H1 (cell line): ENCODE measurements around the gene C16orf46. TPM values are rescaled to one million over a fixed set of nuclear protein-coding genes. Genes with fewer than 3 reads are reported as not detected.

Experiments used
- CTCF ChIA-PET: fragments of 300-600 bp; sonication (Branson Sonifier 250); formaldehyde crosslinking; loops from one replicate; lab custom pipeline; 2021; ENCODE audit not compliant: partially characterized antibody; lab: Charles Lee
- POLR2A ChIA-PET: fragments of 300-600 bp; sonication (Branson Sonifier 250); formaldehyde crosslinking; loops from one replicate; lab custom pipeline; 2021; ENCODE audit warnings: inconsistent platforms; ENCODE audit not compliant: partially characterized antibody; lab: Charles Lee
- DNase-seq, 2 experiments: peaks; one replicate each; pipeline versions ENCODE4 v3.0.0 to v3.0.0-alpha.2; 2010 to 2022; ENCODE audit warnings: low spot score in 2 of 2, low read depth in 1 of 2, mixed read lengths in 1 of 2
- FAIRE-seq: peaks from 2 replicates; lab custom pipeline; 2011; peaks lifted over from hg19 to GRCh38; lab: Jason Lieb, UNC
- H2AFZ ChIP-seq: 2 replicates; pipeline ENCODE4 v1.8.1; 2012; ENCODE audit warnings: low read length, inconsistent platforms
- H2AK5ac ChIP-seq: 2 replicates; pipeline ENCODE4 v1.6.1; 2013; ENCODE audit warnings: low read depth, low read length
- H2BK120ac ChIP-seq: replicated peaks from 2 replicates; pipeline ENCODE3; 2013; ENCODE audit warnings: low read depth, low read length, inconsistent platforms
- H2BK12ac ChIP-seq: 2 replicates; pipeline ENCODE4 v1.6.1; 2013; ENCODE audit warnings: low read depth, low read length
- H2BK15ac ChIP-seq: 2 replicates; pipeline ENCODE4 v1.6.1; 2013; ENCODE audit warnings: low read length
- H2BK20ac ChIP-seq: 2 replicates; pipeline ENCODE4 v1.6.1; 2013; ENCODE audit warnings: low read length
- H2BK5ac ChIP-seq: 2 replicates; pipeline ENCODE4 v1.6.1; 2013; ENCODE audit warnings: low read depth, low read length
- H3K14ac ChIP-seq: 2 replicates; pipeline ENCODE4 v1.6.1; 2013; ENCODE audit warnings: inconsistent platforms; ENCODE audit not compliant: insufficient read length
- H3K18ac ChIP-seq: 2 replicates; pipeline ENCODE4 v1.6.1; 2013; ENCODE audit warnings: low read length; ENCODE audit errors: extremely low read depth
- H3K23ac ChIP-seq: 2 replicates; pipeline ENCODE4 v1.6.1; 2013; ENCODE audit warnings: inconsistent platforms; ENCODE audit not compliant: insufficient read length
- H3K23me2 ChIP-seq: 2 replicates; pipeline ENCODE4 v1.6.1; 2013; ENCODE audit warnings: low read depth, low read length
- H3K27ac ChIP-seq: 2 replicates; pipeline ENCODE4 v1.6.1; 2011; ENCODE audit warnings: low read depth, low read length, inconsistent platforms
- H3K27me3 ChIP-seq, 4 experiments: replicated peaks in 1 of 4; 1 replicate in 1 of 4; 2 replicates in 3 of 4; pipeline versions ENCODE4 v1.6.1 to v1.8.1; 2011 to 2013; ENCODE audit warnings: low read length in 3 of 4, mild to moderate bottlenecking in 3 of 4, inconsistent platforms in 2 of 4, mixed read lengths in 2 of 4, moderate library complexity in 1 of 4; ENCODE audit not compliant: control insufficient read depth in 3 of 4, insufficient read depth in 3 of 4; ENCODE audit errors: extremely low read depth in 1 of 4
- H3K36me3 ChIP-seq, 4 experiments: 2 replicates each; pipeline versions ENCODE4 v1.6.1 to v1.8.1; 2011 to 2013; ENCODE audit warnings: mild to moderate bottlenecking in 4 of 4, low read length in 3 of 4, moderate library complexity in 2 of 4, control low read depth in 1 of 4, inconsistent platforms in 1 of 4; ENCODE audit not compliant: insufficient read depth in 4 of 4, control insufficient read depth in 2 of 4
- H3K4ac ChIP-seq: replicated peaks from 2 replicates; pipeline ENCODE3; 2013; ENCODE audit warnings: low read length, low read depth, mixed read lengths, inconsistent platforms; ENCODE audit not compliant: insufficient read length
- H3K4me1 ChIP-seq, 4 experiments: replicated peaks in 1 of 4; 1 replicate in 1 of 4; 2 replicates in 3 of 4; pipeline versions ENCODE4 v1.6.1 to v1.8.1; 2011 to 2013; ENCODE audit warnings: low read length in 3 of 4, inconsistent platforms in 2 of 4, mixed read lengths in 1 of 4; ENCODE audit not compliant: insufficient read depth in 4 of 4, control insufficient read depth in 3 of 4
- H3K4me2 ChIP-seq, 2 experiments: 2 replicates each; pipeline versions ENCODE4 v1.6.1 to v1.8.1; 2011 to 2013; ENCODE audit warnings: low read depth in 2 of 2, low read length in 2 of 2, control low read depth in 1 of 2, inconsistent platforms in 1 of 2, mild to moderate bottlenecking in 1 of 2; ENCODE audit not compliant: insufficient read depth in 1 of 2
- H3K4me3 ChIP-seq, 4 experiments: fragments of 200-600, 300-600 bp in 1 of 4; sonication (generic), shearing (Covaris generic), sonication (Bioruptor Twin) in 1 of 4; 2 replicates each; pipeline versions ENCODE4 v1.5.1 to v1.8.1; 2011 to 2016; ENCODE audit warnings: low read length in 4 of 4, low read depth in 3 of 4, control low read depth in 2 of 4, inconsistent platforms in 2 of 4, mild to moderate bottlenecking in 2 of 4, mixed read lengths in 1 of 4, moderate library complexity in 1 of 4; ENCODE audit not compliant: insufficient read depth in 2 of 4; ENCODE audit errors: extremely low read depth in 1 of 4
- H3K56ac ChIP-seq: replicated peaks from 2 replicates; pipeline ENCODE3; 2013; ENCODE audit warnings: low read depth, mild to moderate bottlenecking, mixed read lengths, low read length, inconsistent platforms; ENCODE audit not compliant: insufficient read length
- H3K79me1 ChIP-seq: 2 replicates; pipeline ENCODE4 v1.6.1; 2013; ENCODE audit warnings: low read depth, low read length, control low read depth
- H3K79me2 ChIP-seq, 2 experiments: 2 replicates each; pipeline versions ENCODE4 v1.6.1 to v1.8.1; 2012 to 2013; ENCODE audit warnings: low read length in 2 of 2, mild to moderate bottlenecking in 2 of 2, inconsistent platforms in 1 of 2; ENCODE audit not compliant: insufficient read depth in 2 of 2, control insufficient read depth in 1 of 2
- H3K9ac ChIP-seq, 4 experiments: replicated peaks in 1 of 4; 1 replicate in 1 of 4; 2 replicates in 3 of 4; pipeline versions ENCODE4 v1.6.1 to v1.8.1; 2011 to 2013; ENCODE audit warnings: low read depth in 3 of 4, low read length in 3 of 4, control low read depth in 2 of 4, mild to moderate bottlenecking in 2 of 4, moderate library complexity in 2 of 4, inconsistent platforms in 1 of 4; ENCODE audit errors: extremely low read depth in 1 of 4
- H3K9me3 ChIP-seq, 2 experiments: 2 replicates each; pipeline versions ENCODE4 v1.6.1 to v1.8.1; 2012 to 2013; ENCODE audit warnings: mild to moderate bottlenecking in 2 of 2, moderate library complexity in 2 of 2, control low read depth in 1 of 2, inconsistent platforms in 1 of 2, low read depth in 1 of 2, low read length in 1 of 2, mixed read lengths in 1 of 2; ENCODE audit not compliant: insufficient read depth in 2 of 2
- H4K20me1 ChIP-seq, 2 experiments: replicated peaks in 1 of 2; 2 replicates each; pipeline versions ENCODE3 to v1.8.1; 2011 to 2013; ENCODE audit warnings: inconsistent platforms in 2 of 2, low read length in 2 of 2, mild to moderate bottlenecking in 1 of 2; ENCODE audit not compliant: insufficient read depth in 2 of 2, control insufficient read depth in 1 of 2
- H4K5ac ChIP-seq: 2 replicates; pipeline ENCODE4 v1.6.1; 2013; ENCODE audit warnings: low read length, low read depth, mixed read lengths, inconsistent platforms; ENCODE audit not compliant: insufficient read length
- H4K8ac ChIP-seq: 2 replicates; pipeline ENCODE4 v1.8.0; 2013; ENCODE audit warnings: mild to moderate bottlenecking, moderate library complexity, low read length, inconsistent platforms; ENCODE audit not compliant: insufficient read depth; ENCODE audit errors: extremely low read depth
- H4K91ac ChIP-seq: replicated peaks from 2 replicates; pipeline ENCODE3; 2013; ENCODE audit warnings: low read length, mixed read lengths, inconsistent platforms; ENCODE audit not compliant: insufficient read length
- ASH2L ChIP-seq: fragments of 200-600, 300-600 bp; sonication (generic); IDR thresholded peaks from one replicate; pipeline ENCODE4 v1.7.1; 2017; ENCODE audit warnings: low read length
- BACH1 ChIP-seq: IDR thresholded peaks from 2 replicates; pipeline ENCODE4 v1.6.1; 2012; ENCODE audit warnings: low read length, improper control_type of control experiment
- EP300 ChIP-seq, 2 experiments: IDR thresholded peaks; 1 replicate in 1 of 2; 2 replicates in 1 of 2; pipeline ENCODE4 v1.6.1; 2011 to 2012; ENCODE audit warnings: low read depth in 2 of 2, low read length in 2 of 2, mild to moderate bottlenecking in 2 of 2, borderline replicate concordance in 1 of 2, inconsistent platforms in 1 of 2, moderate library complexity in 1 of 2
- EZH2 ChIP-seq: fragments of 200-600 bp; sonication (generic); IDR thresholded peaks from 2 replicates; pipeline ENCODE4 v1.7.1; 2012; ENCODE audit warnings: low read depth, mild to moderate bottlenecking, moderate library complexity, low read length, inconsistent platforms; ENCODE audit not compliant: severe bottlenecking
- HDAC6 ChIP-seq: IDR thresholded peaks from one replicate; pipeline ENCODE4 v1.7.1; 2012; ENCODE audit warnings: low read depth, mild to moderate bottlenecking, inconsistent platforms, low read length, moderate library complexity
- JUN ChIP-seq: IDR thresholded peaks from 2 replicates; pipeline ENCODE4 v1.6.1; 2011; ENCODE audit warnings: low read depth, mild to moderate bottlenecking, improper control_type of control experiment, low read length
- KDM1A ChIP-seq: fragments of 200-600, 300-600 bp; sonication (generic); IDR thresholded peaks from 2 replicates; pipeline ENCODE4 v1.7.1; 2016; ENCODE audit warnings: mild to moderate bottlenecking, low read length, borderline replicate concordance
- KDM5A ChIP-seq: fragments of 200-600 bp; IDR thresholded peaks from 2 replicates; pipeline ENCODE4 v1.7.1; 2012; ENCODE audit warnings: mild to moderate bottlenecking, low read length, inconsistent platforms, mixed read lengths
- NANOG ChIP-seq: IDR thresholded peaks from 2 replicates; pipeline ENCODE4 v1.6.1; 2011; ENCODE audit warnings: low read length, low read depth, mild to moderate bottlenecking, inconsistent platforms; ENCODE audit not compliant: insufficient read depth, poor library complexity, severe bottlenecking
- POLR2A ChIP-seq, 2 experiments: IDR thresholded peaks; 1 replicate in 1 of 2; 2 replicates in 1 of 2; pipeline ENCODE4 v1.6.1; 2011; ENCODE audit warnings: low read depth in 2 of 2, low read length in 2 of 2, mild to moderate bottlenecking in 2 of 2; ENCODE audit errors: control extremely low read depth in 1 of 2
- RBBP5 ChIP-seq: IDR thresholded peaks from 2 replicates; pipeline ENCODE4 v1.7.1; 2012; ENCODE audit warnings: low read depth, mild to moderate bottlenecking, inconsistent platforms, low read length, moderate library complexity, borderline replicate concordance
- SAP30 ChIP-seq: fragments of 300-600 bp; sonication (generic); IDR thresholded peaks from 2 replicates; pipeline ENCODE4 v1.7.1; 2012; ENCODE audit warnings: low read length, moderate library complexity, mild to moderate bottlenecking, inconsistent platforms; ENCODE audit not compliant: insufficient read depth, insufficient replicate concordance
- TAF7 ChIP-seq: optimal IDR thresholded peaks from 2 replicates; pipeline ENCODE3; 2011; ENCODE audit warnings: low read depth, mild to moderate bottlenecking, inconsistent platforms, low read length, moderate library complexity, borderline replicate concordance
- ZNF274 ChIP-seq: IDR thresholded peaks from 2 replicates; pipeline ENCODE4 v1.7.0; 2012; ENCODE audit warnings: low read length, borderline replicate concordance; ENCODE audit errors: extremely low read depth
- WGBS, 2 experiments: shearing (Covaris generic) in 1 of 2; methylation state at CpG; one replicate each; pipeline versions ENCODE4 v1.1.6 to v1.1.7; 2013 to 2015; ENCODE audit warnings: low lambda C conversion rate in 2 of 2, mixed read lengths in 2 of 2, inconsistent platforms in 1 of 2, low coverage in 1 of 2, missing lambda C conversion rate in 1 of 2; ENCODE audit not compliant: insufficient replicate concordance in 2 of 2, insufficient coverage in 1 of 2, insufficient read length in 1 of 2; ENCODE audit errors: extremely low coverage in 1 of 2, missing lambda C conversion rate in 1 of 2; 5-methylcytosine and 5-hydroxymethylcytosine counted together
- polyA plus RNA-seq, 7 experiments: library from polyadenylated mRNA; depleted of rRNA in 3 of 7; stranded (reverse) in 5 of 7; unstranded in 2 of 7; fragments of >200 nt in 5 of 7; fragments of 200-250 nt in 2 of 7; gene quantifications; 1 replicate in 5 of 7; 2 replicates in 1 of 7; 4 replicates in 1 of 7; pipeline versions ENCODE4 v1.2.1 to v1.2.3, GENCODE V29; 2011 to 2013; ENCODE audit warnings: missing spikeins in 2 of 7, mixed read lengths in 2 of 7
- total RNA-seq: library from RNA; stranded (reverse); fragmentation: NEBNext Ultra II Directional; extraction: Animal tissue kit (Norgen Biotek cat#: 25700); gene quantifications from 2 replicates; pipeline ENCODE4 v1.2.1, GENCODE V29; 2021

Gene C16orf46
- total and polyA plus RNA-seq, 2 of the 8 experiments (the other 6 are each of a cell fraction or from before 2014, with no cell fraction given): 0.48 to 0.60 TPM

DNA sequence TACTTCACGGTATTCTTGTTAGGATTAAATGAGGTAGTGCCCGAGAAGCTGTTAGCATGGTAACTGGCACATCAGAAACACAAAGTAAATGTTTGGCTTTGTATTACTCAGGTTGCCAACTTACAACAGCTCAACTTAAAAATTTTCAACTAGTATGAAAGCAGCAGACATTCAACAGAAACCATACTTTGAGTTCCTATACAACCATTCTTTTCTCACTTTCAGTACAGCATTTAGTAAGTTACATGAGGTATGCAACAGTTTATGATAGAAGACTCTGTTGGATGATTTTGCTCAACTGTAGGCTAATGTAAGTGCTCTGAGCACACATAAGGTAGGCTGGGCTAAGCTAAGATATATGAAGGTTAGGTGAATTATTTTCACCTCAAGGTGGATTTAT is 62.4 kb downstream of the C16orf46 start:
- Histone ChIP-seq H3K23ac (no peak overlapping the region), H2BK120ac (no peak overlapping the region), H3K4me2 (no peak overlapping the region), H2BK15ac (no peak overlapping the region), H3K9ac (no peak overlapping the region), H2BK5ac (no peak overlapping the region), H2BK20ac (no peak overlapping the region), H3K4ac (no peak overlapping the region), H3K14ac (no peak overlapping the region), H3K18ac (no peak overlapping the region), H2BK12ac (no peak overlapping the region), H3K9me3 (no peaks in the 10 kb centered on the region), H3K79me1 (no peaks in the 10 kb centered on the region; the same call in 1 of the 2 replicates), H3K36me3 (peaks cover 19 to 80% (median 60%) of the 10 kb centered on the region in 4 experiments), H4K5ac (no peak overlapping the region), H2AFZ (no peak overlapping the region), H3K56ac (no peak overlapping the region), H3K27me3 (no peaks in the 10 kb centered on the region), H3K4me3 (no peak overlapping the region), H4K20me1 (peaks cover 0 to 6% of the 10 kb centered on the region in 2 experiments), H4K91ac (no peak overlapping the region), H3K79me2 (peaks cover 0 to 21% of the 10 kb centered on the region in 2 experiments; a peak in 2 of 4 replicates), H3K4me1 (no peaks in the 10 kb centered on the region), H4K8ac (no peak overlapping the region), H2AK5ac (no peak overlapping the region), H3K23me2 (no peaks in the 10 kb centered on the region), H3K27ac (no peak overlapping the region)
- POLR2A ChIA-PET: interaction anchor here (1.1 to 2.9 kb wide), 2 partner anchors 9 to 15 kb away, joined by 3 to 11 read pairs; no protein-coding TSS in a partner anchor
- WGBS, 2 experiments: 87% methylated on average over 2 of the region's 2 CpGs; no CpG with 5 or more reads in 1 of the 2 experiments
- DNase-seq (no peak), FAIRE-seq (no peak)
- CTCF ChIA-PET: interaction anchor here (1.0 to 2.9 kb wide), 2 partner anchors 10 to 247 kb away, joined by 5 to 13 read pairs; no protein-coding TSS in a partner anchor
- no peak for TF ChIP-seq BACH1
- TF ChIP-seq ASH2L: no peak
- TF ChIP-seq RBBP5: no peak
- TF ChIP-seq TAF7: no peak
- TF ChIP-seq KDM5A: no peak
- no peak for TF ChIP-seq EP300 (IDR thresholded peaks at IDR 0.05; ENCODE audit: borderline replicate concordance in 1 of 2, low read depth in 2 of 2, low read length in 2 of 2)
- TF ChIP-seq SAP30: no peak
- no peak for TF ChIP-seq ZNF274
- no peak for TF ChIP-seq HDAC6
- TF ChIP-seq JUN: no peak
- no peak for TF ChIP-seq KDM1A
- TF ChIP-seq NANOG: no peak
- TF ChIP-seq POLR2A (IDR thresholded peaks at IDR 0.05; ENCODE audit: control extremely low read depth in 1 of 2, low read depth in 2 of 2, low read length in 2 of 2): no peak
- no peak for TF ChIP-seq EZH2
